ENCODE measurements around the gene DLGAP1. TPM values are rescaled to one million over a fixed set of nuclear protein-coding genes. Genes with fewer than 3 reads are reported as not detected.

The DLGAP1 gene
- total RNA-seq, 1 donor from 2014 or later, result 3.7 TPM

- Mint-ChIP-seq H3K27ac (no peak overlapping the region), H3K36me3 (no peaks in the 10 kb centered on the region), H3K4me1 (ENCODE audit: unreplicated experiment) (no peaks in the 10 kb centered on the region), H3K4me3 (no peak overlapping the region), H3K27me3 (no peaks in the 10 kb centered on the region), H3K9me3 (no peaks in the 10 kb centered on the region)
- no peak for DNase-seq (ENCODE audit: extremely low spot score, unreplicated experiment)
- no peak for TF ChIP-seq CTCF (conservative IDR thresholded peaks at IDR 0.05)
Measured at GRCh38 chr18:4286256-4286655, 168.9 kb downstream of the DLGAP1 start.

GRCh38 chr18:4285525-4285924 is 169.6 kb downstream of the DLGAP1 start:
- H3K9me3 Mint-ChIP-seq, result no peaks in the 10 kb centered on the region
- no peak for TF ChIP-seq CTCF (conservative IDR thresholded peaks at IDR 0.05)
- no peaks in the 10 kb centered on the region for H3K27me3 Mint-ChIP-seq

GRCh38 chr18:4284528-4284927 is 170.6 kb downstream of the DLGAP1 start:
- DNase-seq (ENCODE audit: extremely low spot score, unreplicated experiment), result no peak
- no peaks in the 10 kb centered on the region for H3K27me3 Mint-ChIP-seq
- H3K27ac Mint-ChIP-seq, result no peak overlapping the region
- H3K9me3 Mint-ChIP-seq, result no peaks in the 10 kb centered on the region
- no peaks in the 10 kb centered on the region for H3K36me3 Mint-ChIP-seq
- no peak for TF ChIP-seq CTCF (conservative IDR thresholded peaks at IDR 0.05)
- H3K4me1 Mint-ChIP-seq (ENCODE audit: unreplicated experiment), result no peaks in the 10 kb centered on the region
- H3K4me3 Mint-ChIP-seq, result no peak overlapping the region

More at GRCh38 chr18:4285525-4285924, 169.6 kb downstream of the DLGAP1 start:
- no peaks in the 10 kb centered on the region for H3K4me1 Mint-ChIP-seq (ENCODE audit: unreplicated experiment)
- H3K4me3 Mint-ChIP-seq, result no peak overlapping the region
- no peak overlapping the region for H3K27ac Mint-ChIP-seq
- no peaks in the 10 kb centered on the region for H3K36me3 Mint-ChIP-seq
- DNase-seq (ENCODE audit: extremely low spot score, unreplicated experiment), result no peak

- no peak for DNase-seq (ENCODE audit: extremely low spot score, unreplicated experiment)
- no peaks in the 10 kb centered on the region for H3K27me3 Mint-ChIP-seq
- H3K27ac Mint-ChIP-seq, result no peak overlapping the region
- H3K4me3 Mint-ChIP-seq, result no peak overlapping the region
- TF ChIP-seq CTCF (conservative IDR thresholded peaks at IDR 0.05), result no peak
- no peaks in the 10 kb centered on the region for H3K4me1 Mint-ChIP-seq (ENCODE audit: unreplicated experiment)
- H3K36me3 Mint-ChIP-seq, result no peaks in the 10 kb centered on the region
- H3K9me3 Mint-ChIP-seq, result no peaks in the 10 kb centered on the region
Measured at GRCh38 chr18:4283746-4284291, 171.3 kb downstream of the DLGAP1 start.

GRCh38 chr18:4282954-4283353 is 172.2 kb downstream of the DLGAP1 start:
- Mint-ChIP-seq H3K9me3 (no peaks in the 10 kb centered on the region), H3K4me3 (no peak overlapping the region), H3K27me3 (no peaks in the 10 kb centered on the region), H3K27ac (no peak overlapping the region), H3K4me1 (ENCODE audit: unreplicated experiment) (no peaks in the 10 kb centered on the region), H3K36me3 (no peaks in the 10 kb centered on the region)
- no peak for DNase-seq (ENCODE audit: extremely low spot score, unreplicated experiment)
- TF ChIP-seq CTCF (conservative IDR thresholded peaks at IDR 0.05), result no peak

All from type B pancreatic cell (in vitro differentiated cells).